Lung (tissue), 12 donors: Measurements from ENCODE around the gene IL31RA. TPM values are rescaled to one million over a fixed set of nuclear protein-coding genes. Genes with fewer than 3 reads are reported as not detected.

Experiments used
- ATAC-seq: fragments of 200-7000 bp; cut with Tn5 transposase; one replicate; pipeline ENCODE4 v1.9.1; 2020; ENCODE audit warnings: moderate number of reproducible peaks; ENCODE audit not compliant: insufficient read depth, low FRiP score
- DNase-seq, 3 donors: peaks; one replicate each; pipeline ENCODE4 v3.0.0-alpha.2; 2013 to 2017
- H3K27ac ChIP-seq, 2 donors: one replicate each; pipeline ENCODE4 v1.5.1; 2013; ENCODE audit warnings: mild to moderate bottlenecking in 2 of 2, moderate library complexity in 2 of 2, control low read depth in 1 of 2, inconsistent platforms in 1 of 2, low read depth in 1 of 2, low read length in 1 of 2
- H3K27me3 ChIP-seq, 3 donors: one replicate each; pipeline ENCODE4 v1.5.1; 2013; ENCODE audit warnings: low read length in 2 of 3; ENCODE audit not compliant: control insufficient read depth in 3 of 3, insufficient read depth in 3 of 3
- H3K36me3 ChIP-seq, 4 donors: one replicate each; pipeline ENCODE4 v1.5.1; 2013; ENCODE audit warnings: low read length in 4 of 4, mild to moderate bottlenecking in 1 of 4, moderate library complexity in 1 of 4; ENCODE audit not compliant: control insufficient read depth in 4 of 4, insufficient read depth in 4 of 4
- H3K4me1 ChIP-seq, 5 donors: one replicate each; pipeline ENCODE4 v1.5.1; 2013; ENCODE audit warnings: low read length in 5 of 5, mild to moderate bottlenecking in 2 of 5, moderate library complexity in 1 of 5; ENCODE audit not compliant: control insufficient read depth in 5 of 5, insufficient read depth in 5 of 5
- H3K4me3 ChIP-seq: one replicate; pipeline ENCODE4 v1.5.1; 2013; ENCODE audit warnings: mild to moderate bottlenecking, control low read depth, moderate library complexity
- H3K9ac ChIP-seq, 2 donors: one replicate each; pipeline ENCODE4 v1.5.1; 2013; ENCODE audit warnings: low read length in 2 of 2, control low read depth in 1 of 2; ENCODE audit not compliant: insufficient read depth in 1 of 2
- H3K9me3 ChIP-seq, 4 donors: one replicate each; pipeline ENCODE4 v1.5.1; 2013; ENCODE audit warnings: low read length in 3 of 4, mild to moderate bottlenecking in 1 of 4, moderate library complexity in 1 of 4; ENCODE audit not compliant: control insufficient read depth in 4 of 4, insufficient read depth in 3 of 4
- WGBS, 2 donors: extraction: QIAGEN DNeasy Blood & Tissue Kit; methylation state at CpG; one replicate each; pipeline ENCODE4 v1.1.7; 2013; 5-methylcytosine and 5-hydroxymethylcytosine counted together
- polyA plus RNA-seq, 2 donors: library from polyadenylated mRNA; stranded (reverse); fragments of 200-250 nt; gene quantifications; one replicate each; pipeline ENCODE4 v1.2.1, GENCODE V29; 2013
- total RNA-seq, 2 donors: library from RNA; depleted of rRNA in 1 of 2; stranded (reverse); fragments of >200 nt in 1 of 2; gene quantifications; one replicate each; pipeline ENCODE4 v1.2.1, GENCODE V29; 2014 to 2021
- TF ChIP-seq, protein P1 (sequence below): IDR thresholded peaks from 2 replicates; pipeline ENCODE4 v1.5.1; 2012; ENCODE audit warnings: mild to moderate bottlenecking; ENCODE audit errors: control extremely low read depth, extremely low read depth
- donor health status: control.
- donor health status: control.
- donor health status: Bipolar disorder and iron deficiency.
- donor health status: healthy.
- donor health status: DM: yes; HTN: yes; CAD: no.

IL31RA gene
- total and polyA plus RNA-seq, 4 donors, result 0.04 to 0.21 (median 0.11) TPM

DNA sequence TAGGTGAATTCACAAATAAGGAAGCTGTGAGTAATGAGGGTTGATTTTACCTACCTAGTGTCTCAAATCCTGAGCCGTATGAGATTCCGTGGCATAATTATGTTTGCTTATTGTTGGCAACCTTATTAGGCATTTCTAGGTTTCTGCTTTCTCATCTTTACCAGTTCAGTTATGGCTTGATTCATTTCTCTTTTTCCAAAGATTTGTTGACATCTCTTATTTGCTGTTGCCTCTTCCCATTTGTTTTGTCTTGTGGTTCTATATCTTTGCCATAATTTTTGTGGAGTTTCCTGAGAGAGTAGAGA lies 470 bp downstream of the IL31RA start:
- Histone ChIP-seq H3K9me3 (no peaks in the 10 kb centered on the region), H3K4me3 (no peak overlapping the region), H3K4me1 (peaks cover 0 to 3% (median 0%) of the 10 kb centered on the region in 5 donors), H3K36me3 (no peaks in the 10 kb centered on the region), H3K27me3 (no peaks in the 10 kb centered on the region), H3K9ac (no peak overlapping the region), H3K27ac (no peak overlapping the region)
- no peak for DNase-seq
- 89% methylated on average over 2 of the region's 2 CpGs for WGBS, 2 donors
- TF ChIP-seq, protein P1, sequence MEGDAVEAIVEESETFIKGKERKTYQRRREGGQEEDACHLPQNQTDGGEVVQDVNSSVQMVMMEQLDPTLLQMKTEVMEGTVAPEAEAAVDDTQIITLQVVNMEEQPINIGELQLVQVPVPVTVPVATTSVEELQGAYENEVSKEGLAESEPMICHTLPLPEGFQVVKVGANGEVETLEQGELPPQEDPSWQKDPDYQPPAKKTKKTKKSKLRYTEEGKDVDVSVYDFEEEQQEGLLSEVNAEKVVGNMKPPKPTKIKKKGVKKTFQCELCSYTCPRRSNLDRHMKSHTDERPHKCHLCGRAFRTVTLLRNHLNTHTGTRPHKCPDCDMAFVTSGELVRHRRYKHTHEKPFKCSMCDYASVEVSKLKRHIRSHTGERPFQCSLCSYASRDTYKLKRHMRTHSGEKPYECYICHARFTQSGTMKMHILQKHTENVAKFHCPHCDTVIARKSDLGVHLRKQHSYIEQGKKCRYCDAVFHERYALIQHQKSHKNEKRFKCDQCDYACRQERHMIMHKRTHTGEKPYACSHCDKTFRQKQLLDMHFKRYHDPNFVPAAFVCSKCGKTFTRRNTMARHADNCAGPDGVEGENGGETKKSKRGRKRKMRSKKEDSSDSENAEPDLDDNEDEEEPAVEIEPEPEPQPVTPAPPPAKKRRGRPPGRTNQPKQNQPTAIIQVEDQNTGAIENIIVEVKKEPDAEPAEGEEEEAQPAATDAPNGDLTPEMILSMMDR, result no peak
- ATAC-seq, result no peak

DNA sequence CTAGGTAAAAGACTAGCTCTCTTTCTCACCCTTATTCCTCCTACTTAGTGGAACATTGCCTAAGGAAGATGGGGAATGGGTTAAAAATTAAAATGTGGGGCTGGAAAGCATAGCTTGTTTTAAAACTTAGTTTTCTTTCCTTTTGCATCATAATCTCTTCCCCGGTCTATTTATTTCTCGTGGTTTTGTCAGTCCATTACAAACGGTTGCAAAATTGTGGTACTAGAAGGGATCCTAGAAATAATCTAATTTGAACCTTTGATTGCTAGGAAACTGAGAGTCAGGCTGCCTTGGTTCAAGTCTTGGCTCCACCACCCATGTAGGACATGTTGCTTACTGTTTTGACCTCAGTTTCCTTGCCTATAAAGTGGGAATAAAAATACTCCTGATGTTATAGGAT lies 1.3 kb downstream of the IL31RA start:
- Histone ChIP-seq H3K9ac (no peak overlapping the region), H3K4me1 (peaks cover 0 to 6% (median 0%) of the 10 kb centered on the region in 5 donors), H3K9me3 (no peaks in the 10 kb centered on the region), H3K27me3 (no peaks in the 10 kb centered on the region), H3K36me3 (no peaks in the 10 kb centered on the region), H3K27ac (no peak overlapping the region), H3K4me3 (no peak overlapping the region)
- no peak for DNase-seq
- TF ChIP-seq, protein P1, result no peak
- WGBS, 2 donors, result 27 to 52% methylated on average over 3 of the region's 3 CpGs
- ATAC-seq, result no peak

DNA sequence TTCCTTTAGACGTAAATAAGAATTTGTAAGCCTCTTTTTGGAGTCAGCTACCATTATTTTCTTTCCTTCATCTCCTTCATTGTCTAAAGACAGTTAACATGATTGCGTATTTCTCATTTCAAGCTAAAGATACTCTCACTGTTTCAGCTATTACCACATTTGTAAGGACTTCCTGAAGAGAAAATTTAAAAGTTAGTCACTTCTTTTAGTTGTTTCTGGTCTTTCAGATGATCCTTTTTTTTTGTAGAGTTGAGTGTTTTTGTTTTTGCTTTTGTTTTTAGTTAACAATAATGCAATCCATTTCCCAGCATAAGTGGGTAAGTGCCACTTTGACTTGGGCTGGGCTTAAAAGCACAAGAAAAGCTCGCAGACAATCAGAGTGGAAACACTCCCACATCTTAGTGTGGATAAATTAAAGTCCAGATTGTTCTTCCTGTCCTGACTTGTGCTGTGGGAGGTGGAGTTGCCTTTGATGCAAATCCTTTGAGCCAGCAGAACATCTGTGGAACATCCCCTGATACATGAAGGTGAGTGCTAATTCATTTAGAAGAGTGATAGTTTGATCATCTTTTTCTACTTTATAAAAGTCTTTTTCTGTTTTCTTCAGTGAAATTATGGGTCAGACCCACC lies 2.0 kb downstream of the IL31RA start:
- Histone ChIP-seq H3K9ac (no peak overlapping the region), H3K36me3 (no peaks in the 10 kb centered on the region), H3K27ac (no peak overlapping the region), H3K4me1 (peaks cover 0 to 6% (median 0%) of the 10 kb centered on the region in 5 donors), H3K4me3 (no peak overlapping the region), H3K27me3 (no peaks in the 10 kb centered on the region), H3K9me3 (no peaks in the 10 kb centered on the region)
- no peak for ATAC-seq
- TF ChIP-seq, protein P1, result no peak
- WGBS, 2 donors, result 59 to 71% methylated on average over 3 of the region's 3 CpGs
- DNase-seq, result no peak

DNA sequence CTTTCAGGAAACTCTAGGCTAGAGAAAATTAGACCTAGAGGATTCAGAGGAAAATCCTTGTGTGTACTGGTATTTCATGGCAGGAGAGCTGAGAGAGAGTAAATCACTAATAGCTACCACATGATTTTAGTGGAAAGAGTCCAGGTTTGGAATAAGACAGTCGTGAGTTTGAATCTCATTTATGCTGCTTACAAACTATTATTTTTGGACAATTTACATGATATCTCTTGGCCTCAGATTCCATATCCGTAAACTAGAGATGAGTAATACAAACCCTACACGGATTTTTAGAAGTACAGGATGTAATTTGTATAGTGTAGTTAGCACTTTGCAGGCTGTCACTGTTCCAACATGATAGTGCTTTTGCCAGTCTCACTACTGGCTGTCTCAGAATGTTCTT lies 2.7 kb downstream of the IL31RA start:
- H3K27me3 ChIP-seq, result no peaks in the 10 kb centered on the region
- peaks cover 0 to 6% (median 0%) of the 10 kb centered on the region in 5 donors for H3K4me1 ChIP-seq
- no peak overlapping the region for H3K4me3 ChIP-seq
- TF ChIP-seq, protein P1, result no peak
- no peaks in the 10 kb centered on the region for H3K9me3 ChIP-seq
- DNase-seq (no peak), ATAC-seq (no peak)
- no peak overlapping the region for H3K27ac ChIP-seq
- H3K9ac ChIP-seq, result no peak overlapping the region
- H3K36me3 ChIP-seq, result no peaks in the 10 kb centered on the region
- 51 to 60% methylated on average over 3 of the region's 3 CpGs for WGBS, 2 donors
